Endometrium (tissue), 2 donors: ENCODE results near the gene PHLDA1.

Experiments used
- FAIRE-seq: peaks from 2 replicates; lab custom pipeline; 2012; peaks lifted over from hg19 to GRCh38; lab: Jason Lieb, UNC
- donor health status: control.
- donor health status: control.

The PHLDA1 gene

GRCh38 chr12:76031414-76032042, at the start of gene PHLDA1:
TSS of gene PHLDA1 (minus strand) at chr12:76031776.
- peak; percentile 77 for FAIRE-seq

- no peak for FAIRE-seq
Observed at GRCh38 chr12:76080729-76081415, 49.3 kb upstream of the PHLDA1 start.

DNA sequence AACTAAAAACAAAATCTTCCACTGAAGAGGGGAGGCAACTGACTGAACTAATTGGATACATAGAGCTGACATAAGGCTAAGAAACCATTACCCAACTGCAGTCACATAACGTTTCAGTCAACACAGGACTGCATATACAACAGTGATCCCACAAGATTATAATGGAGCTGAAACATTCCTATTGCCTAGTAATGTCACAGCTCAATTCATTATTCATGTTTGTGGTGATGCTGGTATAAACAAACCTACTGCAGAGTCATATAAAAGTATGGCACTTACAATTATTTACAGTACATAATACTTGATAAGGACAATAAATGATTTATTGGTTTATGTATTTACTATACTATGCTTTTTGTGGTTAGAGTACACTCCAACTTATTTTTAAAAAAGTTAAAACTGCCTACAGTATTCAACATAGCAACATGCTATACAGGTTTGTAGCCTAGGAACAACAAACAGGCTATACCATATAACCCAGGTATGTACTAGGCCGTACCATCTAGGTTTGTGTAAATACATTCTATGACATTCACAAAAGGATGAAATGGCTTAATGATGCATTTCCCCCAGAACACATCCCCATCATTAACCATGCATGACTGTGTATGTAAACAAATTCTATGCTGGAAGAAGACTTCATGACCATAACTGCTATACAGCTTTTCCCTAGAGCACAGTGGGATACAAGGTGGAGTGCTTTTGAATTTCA, 48.6 kb upstream of the PHLDA1 start:
- no peak for FAIRE-seq

- FAIRE-seq = no peak
Observed at GRCh38 chr12:76078748-76079147, 47.2 kb upstream of the PHLDA1 start.

DNA sequence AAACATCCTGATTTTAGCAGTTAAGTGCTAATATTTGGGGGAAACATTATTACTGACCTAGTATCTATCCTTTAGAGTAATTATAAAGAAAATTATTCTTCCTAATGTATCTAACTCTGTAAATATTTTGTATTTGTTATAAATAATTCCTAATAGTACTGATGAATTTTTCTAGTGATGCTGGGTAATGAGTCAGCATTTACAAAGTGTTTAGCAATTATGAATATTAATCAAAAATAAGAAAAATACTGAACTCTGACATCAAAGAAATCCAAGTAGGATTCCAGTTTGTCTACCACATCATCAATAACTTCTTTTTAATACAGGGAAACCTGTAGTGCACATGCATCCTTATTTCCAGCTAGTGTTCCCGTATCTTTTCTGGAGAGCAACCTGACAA, 43.9 kb upstream of the PHLDA1 start:
- no peak for FAIRE-seq

- FAIRE-seq = no peak
Observed at GRCh38 chr12:76074701-76075336, 43.2 kb upstream of the PHLDA1 start.

GRCh38 chr12:76073561-76073960, 42.0 kb upstream of the PHLDA1 start:
- FAIRE-seq = no peak

- FAIRE-seq = no peak
Observed at GRCh38 chr12:76072568-76072967, 41.0 kb upstream of the PHLDA1 start.

DNA sequence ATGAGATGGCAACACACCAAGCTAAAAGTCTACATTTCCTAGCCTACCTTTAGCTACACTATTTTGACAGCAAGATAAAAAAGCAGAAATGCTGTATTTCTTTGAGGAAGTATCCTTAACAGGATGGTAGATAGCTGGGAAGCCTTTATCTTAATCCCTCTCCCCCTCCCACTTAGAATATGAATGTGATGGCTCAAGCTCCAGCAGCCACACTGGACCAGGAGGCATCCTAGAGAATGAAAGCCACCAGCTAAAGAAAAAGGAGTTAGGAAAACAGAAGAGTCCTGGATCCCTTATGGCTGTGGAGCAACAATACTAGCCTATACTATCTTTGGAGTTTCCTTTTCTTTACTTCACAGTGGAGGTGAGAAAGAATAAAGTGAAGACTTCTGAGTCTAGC, 37.8 kb upstream of the PHLDA1 start:
- FAIRE-seq = no peak

DNA sequence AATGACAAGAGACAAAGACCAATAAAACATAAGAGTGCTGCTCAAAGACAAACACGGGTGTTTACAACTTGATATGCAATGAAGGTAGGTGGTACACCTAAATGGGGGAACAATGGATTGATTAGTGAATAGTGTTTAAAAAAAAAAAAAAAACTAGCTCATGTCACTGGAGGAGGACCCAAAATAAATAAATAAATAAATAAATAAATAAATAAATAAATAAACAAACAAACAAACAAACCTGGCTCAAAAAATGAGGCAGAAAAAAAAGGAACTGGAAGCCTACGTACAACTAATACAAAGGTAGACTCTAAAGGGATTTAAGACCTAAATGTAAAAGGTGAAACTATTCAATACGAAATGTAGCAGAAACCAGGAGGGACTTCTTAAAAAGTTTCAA, 34.3 kb upstream of the PHLDA1 start:
- no peak for FAIRE-seq

GRCh38 chr12:76064904-76065303, 33.3 kb upstream of the PHLDA1 start:
- no peak for FAIRE-seq

DNA sequence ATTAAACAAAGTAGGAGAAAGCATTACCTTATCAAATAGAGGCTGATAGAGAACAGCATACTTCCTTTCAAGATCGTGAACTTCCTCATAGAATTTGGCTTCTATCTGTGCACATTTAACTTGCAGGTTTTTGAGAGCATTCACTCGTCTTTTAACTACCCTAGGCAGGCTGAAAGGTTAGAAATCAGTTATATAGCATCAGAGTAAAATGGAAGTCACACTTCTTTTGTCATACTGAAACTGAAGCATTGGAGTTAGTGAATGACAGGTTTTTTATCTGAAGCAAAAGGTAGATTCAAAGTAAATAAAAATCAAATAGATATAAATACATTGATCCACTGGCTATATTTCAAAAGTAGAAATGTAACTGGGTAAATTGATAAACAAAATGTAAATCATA, 28.5 kb upstream of the PHLDA1 start:
- FAIRE-seq = no peak

DNA sequence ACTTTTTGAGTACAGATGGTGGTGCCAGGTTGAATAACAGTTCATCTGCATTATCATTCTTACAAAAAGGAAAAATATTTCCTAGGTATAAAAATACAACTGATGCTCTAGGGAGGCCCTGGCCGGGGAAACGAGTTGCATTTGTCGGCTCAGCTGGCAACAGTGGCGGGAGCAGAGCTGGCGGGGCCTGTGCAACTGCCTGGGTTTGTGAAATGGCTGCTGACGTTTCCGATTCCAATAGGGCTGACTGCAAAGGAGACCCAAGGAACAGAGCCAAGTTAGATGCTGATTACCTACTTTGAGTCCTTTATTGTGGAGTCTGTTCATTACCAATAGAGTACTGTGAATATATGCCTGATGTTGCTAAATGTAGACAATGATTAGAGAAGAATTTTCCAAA, 25.8 kb upstream of the PHLDA1 start:
- FAIRE-seq = no peak

- no peak for FAIRE-seq
Observed at GRCh38 chr12:76055393-76055792, 23.8 kb upstream of the PHLDA1 start.

- no peak for FAIRE-seq
Observed at GRCh38 chr12:76049575-76050251, 18.1 kb upstream of the PHLDA1 start.

DNA sequence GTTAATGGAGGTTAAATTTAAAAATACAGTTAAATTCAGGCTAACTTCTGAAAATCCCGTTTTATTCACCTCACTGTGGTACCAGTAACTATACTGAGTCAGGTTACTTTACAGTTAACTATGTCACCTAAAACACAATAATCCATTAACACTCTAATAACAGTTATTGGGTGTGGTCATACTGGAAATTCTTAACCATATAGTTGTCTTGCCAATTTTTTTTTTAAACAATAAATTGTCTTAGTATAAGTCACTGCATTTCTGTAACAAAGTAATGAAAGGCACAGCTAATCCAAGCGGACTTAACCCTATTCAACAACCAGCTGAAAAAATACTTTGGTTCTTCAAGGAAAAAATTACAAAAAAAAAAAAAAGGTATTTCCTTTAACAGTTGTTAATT, 16.2 kb upstream of the PHLDA1 start:
- no peak for FAIRE-seq

GRCh38 chr12:76047060-76047459, 15.5 kb upstream of the PHLDA1 start:
- no peak for FAIRE-seq

GRCh38 chr12:76043377-76043776, 11.8 kb upstream of the PHLDA1 start:
- no peak for FAIRE-seq

- FAIRE-seq = no peak
Observed at GRCh38 chr12:76042147-76042546, 10.6 kb upstream of the PHLDA1 start.

DNA sequence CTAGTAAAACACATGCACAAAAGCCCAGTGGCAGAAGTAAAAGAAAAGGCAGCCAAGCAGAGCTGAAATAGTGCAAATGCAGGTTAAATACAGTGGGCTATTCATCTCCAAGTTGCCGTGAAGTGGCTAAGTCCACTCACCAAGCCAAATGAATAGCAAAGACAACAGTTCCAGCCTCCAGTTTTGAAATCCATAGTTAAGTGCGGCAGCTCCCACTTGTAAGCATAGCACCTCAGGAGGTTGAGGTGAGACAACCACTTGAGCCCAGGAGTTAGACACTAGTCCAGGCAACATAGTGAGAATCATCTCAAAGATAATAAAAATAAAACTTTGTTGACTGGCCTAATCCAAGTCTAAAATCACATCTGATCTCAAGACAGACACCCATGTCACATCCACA, 9.8 kb upstream of the PHLDA1 start:
- no peak for FAIRE-seq

DNA sequence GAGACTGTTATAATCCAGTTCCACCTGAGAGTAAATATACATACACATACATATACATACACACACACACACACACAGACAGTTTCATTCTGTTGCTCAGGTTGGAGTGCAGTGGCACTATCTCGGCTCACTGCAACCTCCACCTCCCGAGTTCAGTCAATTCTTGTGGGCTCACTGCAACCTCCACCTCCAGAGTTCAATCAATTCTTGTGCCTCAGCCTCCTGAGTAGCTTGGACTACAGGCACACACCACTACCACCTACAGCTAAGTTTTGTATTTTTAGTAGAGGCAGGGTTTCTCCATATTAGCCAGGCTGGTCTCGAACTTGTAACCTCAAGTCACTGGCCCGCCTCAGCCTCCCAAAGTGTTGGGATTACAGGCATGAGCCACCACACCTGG, 8.9 kb upstream of the PHLDA1 start:
- no peak for FAIRE-seq

- FAIRE-seq = no peak
Observed at GRCh38 chr12:76038176-76038575, 6.6 kb upstream of the PHLDA1 start.
